ENCODE results near the gene KRTAP10-2.

GRCh38 chr21:44598061-44598460, 46.8 kb upstream of the KRTAP10-2 start:
- TF ChIP-seq POLR2AphosphoS5 (IDR thresholded peaks at IDR 0.05; ENCODE audit: low read depth, low read length): no peak
- TF ChIP-seq TAF1 (IDR thresholded peaks at IDR 0.05; ENCODE audit: borderline replicate concordance, low read depth, low read length): no peak
